Measurements from ENCODE around the gene OCA2.
"Not testable (repeated sequence)": the region's sequence is repeated elsewhere in the genome, so short reads cannot be mapped to it uniquely, and the experiment has no call there.

The OCA2 gene

DNA sequence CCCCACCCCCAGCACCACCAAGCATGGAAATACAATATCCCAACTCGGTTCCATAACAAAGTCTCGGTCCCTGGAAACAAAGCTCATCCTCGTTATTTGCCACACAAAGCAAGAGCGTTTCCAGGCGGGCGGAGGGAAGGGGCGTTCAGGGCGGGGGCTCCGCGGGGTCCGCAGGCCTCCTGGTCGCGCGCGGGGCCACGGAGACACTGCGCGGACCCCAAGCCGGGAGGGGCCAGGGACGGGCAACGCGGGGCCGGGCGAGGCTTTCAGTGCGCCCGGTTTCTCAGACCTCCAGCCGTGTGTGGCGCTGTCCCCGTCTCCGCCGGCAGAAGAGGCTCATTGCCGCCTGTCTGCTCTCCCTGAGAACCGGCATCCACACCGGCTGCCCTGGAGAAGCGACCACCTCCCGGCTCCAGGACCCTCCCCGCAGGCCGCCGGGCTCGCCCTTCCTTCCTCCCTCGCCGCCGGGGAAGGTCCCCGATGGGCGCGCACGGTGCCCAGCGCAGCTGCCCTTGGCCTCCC lies 329.0 kb downstream of the OCA2 start:
- DNase-seq (ENCODE audit: low read depth) = no peak

DNA sequence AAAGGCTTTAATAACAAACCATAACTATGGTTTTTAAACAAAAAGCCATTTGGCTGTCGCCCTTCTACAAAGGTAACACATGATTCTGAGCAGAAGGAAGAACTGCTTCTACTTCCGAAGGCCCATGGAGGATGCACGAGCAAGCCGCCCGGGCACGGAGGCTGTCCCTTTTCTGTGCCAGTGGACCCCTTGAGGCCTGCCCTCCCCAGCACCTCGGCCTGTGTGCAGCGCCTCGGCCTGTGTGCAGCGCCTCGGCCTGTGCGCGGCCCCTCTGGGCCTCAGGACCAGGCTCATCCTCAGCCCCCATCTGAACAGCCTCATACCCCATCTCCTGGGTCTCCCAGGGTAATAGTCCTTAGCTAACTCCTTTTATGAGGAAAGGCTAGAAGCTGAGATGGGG lies 329.5 kb downstream of the OCA2 start:
- no peak for DNase-seq (ENCODE audit: low read depth)

DNA sequence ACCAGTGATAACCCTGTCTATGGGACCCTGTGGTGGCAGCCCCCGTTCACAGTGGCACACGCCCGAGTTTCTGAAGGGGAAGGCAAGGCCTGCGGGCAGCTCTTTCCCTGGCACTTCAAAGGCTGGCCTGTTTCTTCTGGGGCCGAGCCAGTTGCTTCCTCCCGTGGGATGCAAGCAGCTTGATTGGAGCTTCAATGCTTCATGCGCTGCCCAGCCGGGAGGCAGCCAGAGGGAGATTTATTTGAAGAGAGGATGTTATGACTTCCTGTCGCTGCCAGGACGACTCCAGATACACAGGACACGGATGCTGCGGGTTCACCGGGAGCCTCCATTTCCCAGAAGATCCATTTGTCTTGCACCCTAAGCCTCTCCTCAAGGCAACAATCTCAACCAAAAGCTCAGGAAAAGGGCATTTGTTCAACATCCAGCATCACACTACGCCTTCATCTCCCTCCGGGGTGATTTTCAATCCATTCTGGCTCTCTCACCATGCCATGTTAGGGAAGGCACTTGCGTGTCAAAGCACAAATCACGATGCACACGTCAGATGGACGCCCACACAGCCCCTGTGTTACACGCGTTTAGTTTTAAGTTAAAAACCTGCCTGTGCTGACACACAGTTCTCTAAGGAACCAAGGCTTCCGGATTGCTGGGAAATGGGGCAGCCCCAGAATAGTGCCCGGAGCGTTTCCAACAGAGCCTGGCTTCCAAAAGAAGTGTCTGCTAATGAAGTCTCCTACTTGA lies 330.2 kb downstream of the OCA2 start:
- no peak for DNase-seq (ENCODE audit: low read depth)

DNA sequence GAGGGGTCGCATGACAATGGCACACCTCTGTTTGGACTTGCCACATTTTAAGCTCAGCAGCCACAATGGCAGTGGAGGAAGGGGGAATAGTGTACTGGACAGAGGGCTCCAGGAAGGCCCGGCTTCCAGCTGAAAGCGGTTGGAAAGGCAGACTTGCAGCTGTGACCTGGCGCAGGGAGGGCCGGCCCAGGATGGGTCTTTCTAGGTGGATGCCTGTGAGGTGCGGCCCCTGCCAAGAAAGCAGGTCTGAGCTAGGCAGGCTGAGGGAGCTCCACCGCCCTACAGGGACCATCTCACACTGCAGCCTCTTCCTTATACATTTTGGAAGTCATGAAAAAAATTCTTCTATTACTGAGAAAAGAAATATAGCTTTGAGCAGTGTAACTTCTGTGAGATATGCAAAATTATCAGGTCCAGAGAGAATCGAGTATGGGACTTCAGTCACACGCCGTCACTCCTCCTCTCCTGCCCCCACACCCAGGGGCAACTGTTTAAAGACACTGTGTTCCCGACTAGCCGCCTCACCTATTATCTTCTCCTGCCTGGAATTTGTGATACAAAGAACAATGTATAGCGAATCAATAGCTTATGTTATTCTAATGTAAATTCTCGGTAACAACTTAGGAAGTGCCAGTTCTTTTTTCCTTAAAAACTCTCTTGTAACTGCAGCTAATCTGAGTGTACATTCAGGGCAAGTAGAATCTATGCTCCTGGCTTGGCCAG lies 331.0 kb downstream of the OCA2 start:
- DNase-seq (ENCODE audit: low read depth) = no peak

DNA sequence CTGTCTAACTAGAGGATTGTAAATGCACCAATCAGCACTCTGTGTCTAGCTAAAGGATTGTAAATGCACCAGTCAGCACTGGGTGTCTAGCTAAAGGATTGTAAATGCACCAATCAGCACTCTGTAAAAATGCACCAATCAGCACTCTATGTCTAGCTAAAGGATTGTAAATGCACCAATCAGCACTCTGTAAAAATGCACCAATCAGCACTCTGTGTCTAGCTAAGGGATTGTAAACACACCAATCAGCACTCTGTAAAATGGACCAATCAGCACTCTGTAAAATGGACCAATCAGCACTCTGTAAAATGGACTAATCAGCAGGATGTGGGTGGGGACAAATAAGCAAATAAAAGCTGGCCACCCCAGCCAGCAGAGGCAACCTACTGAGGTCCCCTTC lies 331.7 kb downstream of the OCA2 start:
- DNase-seq (ENCODE audit: low read depth) = not testable (repeated sequence)

DNA sequence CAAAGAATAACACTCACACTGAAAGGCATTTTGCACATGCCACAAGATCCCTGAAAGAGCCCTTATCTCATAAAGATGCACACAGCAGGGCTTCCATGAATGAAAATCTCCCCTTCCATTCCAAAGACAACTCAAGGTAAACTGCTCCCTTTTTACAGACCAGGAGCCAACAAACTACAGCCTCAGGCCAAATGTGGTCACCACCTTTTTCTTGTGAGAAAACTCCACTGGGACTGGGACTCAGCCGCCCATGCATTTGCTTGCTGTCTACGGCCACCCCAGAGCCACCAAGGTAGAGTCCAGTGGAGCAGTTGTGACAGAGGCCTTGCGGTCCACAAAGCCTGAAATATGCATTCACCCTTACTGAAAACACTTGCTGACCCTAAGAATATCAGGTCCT lies 334.8 kb downstream of the OCA2 start:
- no peak for DNase-seq (ENCODE audit: low read depth)

DNA sequence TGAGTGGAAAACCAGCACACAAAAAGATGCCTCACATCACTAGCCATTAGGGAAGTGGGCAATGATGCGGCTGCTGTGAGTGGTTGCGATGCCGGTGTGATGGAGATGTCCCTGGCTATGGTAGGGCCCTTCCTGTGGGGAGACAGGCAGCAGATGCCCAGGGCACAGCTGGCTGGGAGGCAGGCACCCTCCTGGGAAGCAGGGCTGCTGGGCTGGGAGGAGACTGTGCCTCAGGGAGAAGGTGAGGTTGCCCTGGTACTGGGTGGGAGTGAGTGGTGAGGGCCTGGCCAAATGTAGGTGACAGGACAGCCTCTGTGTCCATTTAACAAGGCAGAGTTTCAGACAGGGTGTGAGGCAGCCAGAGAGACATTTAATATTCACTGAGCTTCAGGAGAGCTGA lies 335.6 kb downstream of the OCA2 start:
- DNase-seq (ENCODE audit: low read depth) = no peak

DNA sequence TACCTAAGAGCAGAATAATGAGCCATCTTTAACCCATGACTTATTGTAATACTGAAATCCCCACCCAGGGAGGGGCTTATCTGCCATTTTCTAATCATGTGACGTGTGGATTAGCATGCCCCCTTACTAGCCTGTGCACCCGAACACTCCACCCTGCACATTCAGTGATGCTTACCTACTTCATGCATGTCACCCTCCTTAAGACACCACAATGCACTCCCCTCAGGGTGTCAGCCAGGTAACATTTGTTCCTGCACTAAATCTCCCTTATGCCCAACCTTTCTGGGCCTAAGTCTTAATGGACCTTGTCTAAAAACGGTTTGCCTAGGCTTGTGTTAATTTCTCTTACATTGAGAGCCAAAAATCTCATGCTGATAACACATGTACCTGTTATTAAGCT lies 336.6 kb downstream of the OCA2 start:
- DNase-seq (ENCODE audit: low read depth) = no peak

DNA sequence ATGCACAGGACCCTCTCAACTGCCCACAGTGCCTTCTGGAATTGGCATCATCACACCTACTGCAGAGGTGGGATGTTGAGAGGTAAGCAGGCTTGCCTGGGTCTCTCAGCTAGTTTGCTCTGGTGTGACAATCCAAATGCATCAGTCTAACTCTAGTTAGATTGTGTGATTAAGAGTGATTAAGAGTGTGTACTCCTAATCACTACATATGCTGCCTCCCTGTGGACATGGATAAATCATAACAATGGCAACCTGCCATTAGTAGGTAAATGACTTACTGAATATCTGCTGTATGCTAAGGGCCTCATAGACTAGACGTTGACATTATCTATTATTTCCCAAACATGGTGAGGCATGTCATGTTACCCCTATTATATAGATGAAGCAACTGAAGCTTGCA lies 342.1 kb downstream of the OCA2 start:
- DNase-seq (ENCODE audit: low read depth) = no peak

DNA sequence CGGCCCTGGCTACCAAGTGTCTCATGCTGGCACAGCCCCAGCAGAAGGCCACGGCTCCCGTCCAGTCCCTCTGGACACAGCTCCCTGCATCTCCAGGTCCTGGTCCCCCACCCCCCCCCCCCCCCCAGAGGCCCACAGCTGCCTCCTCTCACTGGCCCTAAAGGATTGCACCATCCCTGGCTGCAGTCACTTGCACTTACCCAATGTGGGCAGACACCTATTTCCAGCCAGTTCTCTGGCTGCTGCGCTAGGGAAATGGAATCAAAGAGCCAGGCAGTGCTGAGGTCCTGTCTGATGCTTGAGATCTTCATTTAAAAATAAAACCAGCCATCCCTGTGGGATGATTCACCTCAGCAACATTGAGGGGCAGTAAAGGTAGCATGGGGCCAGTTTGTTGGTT lies 346.4 kb downstream of the OCA2 start:
- no peak for DNase-seq (ENCODE audit: low read depth)

DNA sequence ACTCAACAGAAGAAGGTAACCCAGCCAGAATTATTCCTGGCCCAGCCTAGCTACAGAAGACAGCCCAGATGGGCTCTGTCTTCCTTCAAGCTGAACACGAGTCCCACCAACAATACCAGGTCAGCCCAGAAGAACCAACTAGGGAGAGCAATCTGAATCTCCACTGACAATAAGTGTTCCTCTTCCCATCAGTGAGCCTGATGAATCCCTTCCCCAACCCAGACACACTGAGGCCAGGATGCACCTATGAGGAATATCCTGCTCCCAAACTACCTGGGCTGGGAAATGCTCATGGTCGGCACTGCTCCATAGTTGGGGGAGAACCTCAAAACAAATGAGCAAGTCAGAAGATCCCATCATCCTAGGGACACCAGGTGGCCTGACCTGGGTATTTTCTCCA lies 351.1 kb downstream of the OCA2 start:
- no peak for DNase-seq (ENCODE audit: low read depth)

DNA sequence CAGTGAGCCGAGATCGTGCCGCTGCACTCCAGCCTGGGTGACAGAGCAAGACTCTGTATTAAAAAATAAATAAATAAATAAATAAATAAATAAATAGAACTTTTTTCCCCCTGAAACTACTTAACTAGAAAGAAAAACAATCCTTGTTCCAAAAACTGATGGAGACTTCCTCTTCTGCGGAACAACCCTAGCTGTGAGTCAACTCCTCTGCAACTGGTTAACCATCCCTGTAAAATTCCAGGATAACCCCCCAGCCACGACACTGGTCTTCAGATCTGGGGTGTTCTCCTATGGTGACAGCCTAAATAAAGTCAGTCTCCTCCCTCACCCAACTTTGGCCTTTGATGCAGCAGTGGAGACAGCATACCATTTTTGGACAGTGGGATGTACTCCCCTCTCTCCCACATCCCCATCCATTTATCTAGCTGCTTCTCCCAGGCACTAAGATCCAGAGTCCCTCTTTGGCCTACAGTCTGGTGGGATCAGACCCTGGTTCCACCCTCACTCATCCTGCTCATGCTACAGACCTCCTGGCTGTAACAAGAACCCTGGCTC lies 352.6 kb downstream of the OCA2 start:
- no peak for DNase-seq (ENCODE audit: low read depth)

DNA sequence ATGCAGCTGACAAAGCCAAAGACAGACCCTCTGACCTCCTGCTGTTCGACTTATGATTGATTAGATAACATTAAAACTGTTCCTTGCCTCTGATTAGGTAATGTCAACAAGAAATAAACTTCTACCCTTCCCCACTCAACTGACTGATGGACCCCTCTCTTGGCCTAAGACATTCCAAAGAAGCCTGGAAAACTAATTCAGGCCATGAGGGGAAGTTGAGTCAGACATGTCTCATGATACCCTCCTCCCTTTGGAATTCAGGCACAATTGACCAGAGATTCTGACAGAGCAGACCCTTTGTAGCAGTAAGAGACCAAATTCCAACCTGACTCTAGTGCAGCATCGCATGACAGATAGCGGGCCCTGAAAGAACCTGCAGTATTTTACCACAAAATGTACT lies 354.5 kb downstream of the OCA2 start:
- no peak for DNase-seq (ENCODE audit: low read depth)

DNA sequence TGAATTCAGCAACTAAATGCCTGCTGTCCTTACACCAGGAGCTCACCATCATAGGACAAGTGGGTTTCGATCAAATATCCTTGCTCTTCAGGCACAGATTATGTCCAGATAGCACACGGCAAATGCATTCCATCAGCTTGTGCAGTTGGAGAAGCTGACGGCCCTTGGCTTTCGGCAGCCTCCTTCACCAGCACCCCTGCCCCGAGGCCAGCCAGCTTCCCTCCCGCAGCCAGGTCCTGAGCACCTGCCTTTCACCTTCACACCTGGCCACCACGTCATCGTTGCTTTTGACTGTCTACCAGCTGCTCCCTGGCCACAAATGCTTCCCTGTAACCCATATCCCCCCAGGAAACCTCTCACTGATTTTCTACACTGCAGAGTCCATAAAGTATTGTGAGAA lies 355.5 kb downstream of the OCA2 start:
- no peak for DNase-seq (ENCODE audit: low read depth)

DNA sequence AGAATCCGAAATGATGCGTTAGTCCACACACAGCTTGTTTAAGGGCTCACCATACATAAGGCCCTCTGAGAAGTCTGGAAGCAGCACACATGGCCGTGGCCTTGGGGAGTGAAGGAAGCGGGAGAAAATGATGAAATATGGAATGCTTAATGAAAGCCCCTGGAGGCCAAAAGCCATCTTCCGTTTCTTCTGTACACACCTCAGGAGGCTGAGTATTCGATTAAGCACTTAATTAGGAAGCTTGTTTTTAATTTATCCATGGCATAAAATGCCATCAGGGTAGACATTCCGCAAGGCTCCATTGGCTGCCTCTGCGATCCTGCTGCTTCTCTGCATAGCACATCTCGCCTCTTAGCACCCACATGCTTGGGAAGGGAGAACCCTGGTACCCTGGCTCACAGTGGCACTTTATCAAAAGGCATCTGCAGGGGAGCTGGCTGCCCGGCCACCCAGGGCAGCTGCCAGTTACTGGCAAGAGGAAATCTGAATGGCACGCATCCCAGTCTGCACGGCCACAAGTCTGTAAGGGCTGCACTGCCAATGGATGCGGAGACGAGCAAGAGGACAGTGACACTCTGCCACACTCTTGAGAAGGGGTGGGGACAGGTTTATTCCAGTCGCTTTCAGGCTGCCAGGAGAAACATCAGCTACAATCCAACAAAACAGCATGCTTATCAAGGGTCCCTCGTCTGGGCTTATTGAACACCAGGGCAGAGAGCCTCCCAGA lies 356.2 kb downstream of the OCA2 start:
- DNase-seq (ENCODE audit: low read depth) = no peak

DNA sequence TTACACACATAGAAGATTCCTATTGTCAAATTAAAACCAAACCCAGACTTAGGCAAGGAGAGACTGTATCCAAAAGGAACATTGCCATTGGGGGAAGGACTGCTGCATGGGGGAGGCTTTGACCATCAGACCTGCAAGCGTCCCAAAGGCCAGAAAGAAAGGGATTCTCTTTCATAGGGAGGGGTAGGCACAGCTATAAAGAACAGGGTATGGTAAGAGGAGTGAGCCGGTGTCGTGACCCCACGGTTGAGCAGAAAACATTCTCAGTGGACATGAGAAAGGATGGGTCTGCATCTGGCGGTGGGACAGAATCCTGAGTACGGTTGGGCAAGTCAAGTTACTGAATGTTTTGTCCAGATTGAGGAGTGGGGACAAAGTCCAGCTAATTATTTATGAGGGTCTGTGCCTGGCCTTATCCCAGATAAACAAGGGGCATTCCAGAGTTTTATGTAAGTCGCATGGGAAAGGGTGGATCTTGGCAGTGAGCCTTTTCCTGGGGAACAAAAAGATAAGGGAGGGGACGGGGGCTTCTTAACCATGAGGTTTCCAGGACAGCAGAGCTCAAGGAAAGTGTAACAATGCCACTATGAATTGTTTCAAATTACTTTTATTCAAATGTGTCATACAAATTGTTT lies 357.8 kb downstream of the OCA2 start:
- no peak for DNase-seq (ENCODE audit: low read depth)

DNA sequence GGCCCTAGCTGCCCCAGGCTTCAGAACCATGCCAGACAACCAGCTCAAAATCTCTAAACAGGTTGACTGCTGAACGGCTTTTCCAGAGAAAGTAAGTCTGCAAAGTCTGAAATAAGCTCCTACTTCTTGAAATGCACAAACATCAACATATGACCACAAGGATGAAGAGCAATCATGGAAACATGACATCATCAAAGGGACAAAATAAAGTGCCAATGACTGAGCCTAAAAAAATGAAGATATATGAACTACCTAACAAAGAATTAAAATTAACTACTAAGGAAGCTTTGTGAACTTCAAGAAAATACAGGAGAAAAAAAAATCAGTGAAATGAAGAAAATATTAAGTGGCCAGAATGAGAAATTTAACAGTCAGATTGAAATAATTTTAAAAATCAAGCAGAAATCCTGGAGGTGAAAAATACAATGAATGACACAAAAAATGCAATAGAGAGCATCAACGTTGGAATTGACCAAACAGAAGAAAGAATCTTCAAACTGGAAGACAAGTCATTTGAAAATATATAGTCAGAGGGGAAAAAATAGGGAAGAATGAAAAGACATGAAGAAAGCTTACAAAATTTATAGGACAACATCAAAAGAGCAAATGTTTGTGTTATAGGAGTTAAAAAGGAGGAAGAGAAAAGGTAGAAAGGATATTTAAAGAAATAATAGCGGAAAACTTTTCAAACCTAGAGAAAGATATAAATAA lies 364.2 kb downstream of the OCA2 start:
- DNase-seq (ENCODE audit: low read depth) = no peak

DNA sequence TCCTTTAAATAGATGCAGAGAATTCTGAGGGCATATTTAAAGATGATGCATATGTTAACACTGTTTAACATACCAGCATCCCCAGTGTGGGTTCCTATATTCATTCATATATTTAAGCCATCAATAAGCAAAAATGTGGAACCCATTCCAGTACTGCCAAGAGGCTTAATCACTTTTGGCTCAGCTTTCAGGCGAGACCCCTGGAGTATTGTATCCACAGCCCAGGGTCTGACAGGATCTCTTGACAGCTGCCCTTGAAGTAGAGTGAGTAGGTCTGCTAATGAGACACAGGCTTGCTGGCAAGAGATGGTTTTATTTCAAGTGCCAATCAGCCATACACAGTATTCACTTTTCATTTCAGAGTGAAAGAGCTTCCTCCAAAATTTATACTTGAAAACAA lies 367.3 kb downstream of the OCA2 start:
- DNase-seq (ENCODE audit: low read depth) = no peak

DNA sequence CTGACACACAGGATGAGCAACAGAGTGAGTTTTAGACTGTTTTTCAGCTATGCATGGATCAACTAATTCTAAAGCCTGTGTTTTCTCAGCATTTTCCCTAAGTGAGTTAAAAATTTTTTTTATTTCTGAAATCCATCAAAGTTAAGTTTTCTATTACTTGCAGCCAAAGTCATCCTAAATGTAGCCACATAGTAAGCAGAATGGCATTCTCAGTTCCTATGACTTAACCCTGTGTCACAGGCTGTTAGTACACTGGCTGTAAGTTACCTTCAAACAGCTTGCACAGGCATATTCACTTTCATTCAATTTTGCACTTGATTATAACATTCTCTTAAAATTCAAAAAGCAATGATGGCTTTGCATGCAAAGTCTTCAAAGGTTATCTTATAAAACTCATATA lies 368.2 kb downstream of the OCA2 start:
- DNase-seq (ENCODE audit: low read depth) = no peak

DNA sequence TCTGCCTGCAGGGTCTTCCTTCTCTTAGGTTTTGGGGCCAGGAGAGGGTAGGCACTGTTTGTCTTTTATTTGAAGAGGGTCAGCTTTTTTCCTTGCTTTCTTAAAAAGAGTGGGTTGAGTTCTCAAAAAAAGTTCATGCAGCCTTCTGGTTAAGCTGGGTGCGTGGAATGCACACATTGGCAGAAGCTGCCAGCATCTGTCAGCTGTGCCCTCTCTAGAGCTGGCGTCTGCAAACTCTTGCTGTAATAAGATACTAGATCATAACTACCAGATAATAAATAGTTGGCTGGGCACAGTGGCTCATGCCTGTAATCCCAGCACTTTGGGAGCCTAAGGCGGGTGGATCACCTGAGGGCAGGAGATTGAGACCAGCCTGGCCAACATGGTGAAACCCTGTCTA lies 373.4 kb downstream of the OCA2 start:
- DNase-seq (ENCODE audit: low read depth) = no peak

DNA sequence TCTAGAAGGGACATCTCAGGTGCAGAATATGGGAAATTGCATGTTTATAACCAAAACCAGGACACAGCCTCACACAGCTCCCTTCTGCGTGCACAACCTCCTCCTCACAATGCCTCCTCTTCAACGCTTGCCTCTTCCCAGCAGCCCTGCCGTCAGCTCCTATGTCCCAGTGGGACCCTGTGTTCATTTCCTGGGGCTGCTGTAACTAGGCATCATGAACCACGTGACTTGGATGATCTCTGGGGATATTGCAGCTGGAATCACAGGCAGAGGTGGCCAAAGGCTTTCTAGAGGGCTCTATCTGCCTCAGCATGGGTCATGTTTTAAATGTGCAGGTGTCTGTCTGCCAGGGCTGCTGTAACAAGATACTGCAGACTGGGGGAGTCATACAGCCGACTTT lies 375.3 kb downstream of the OCA2 start:
- DNase-seq (ENCODE audit: low read depth) = no peak

DNA sequence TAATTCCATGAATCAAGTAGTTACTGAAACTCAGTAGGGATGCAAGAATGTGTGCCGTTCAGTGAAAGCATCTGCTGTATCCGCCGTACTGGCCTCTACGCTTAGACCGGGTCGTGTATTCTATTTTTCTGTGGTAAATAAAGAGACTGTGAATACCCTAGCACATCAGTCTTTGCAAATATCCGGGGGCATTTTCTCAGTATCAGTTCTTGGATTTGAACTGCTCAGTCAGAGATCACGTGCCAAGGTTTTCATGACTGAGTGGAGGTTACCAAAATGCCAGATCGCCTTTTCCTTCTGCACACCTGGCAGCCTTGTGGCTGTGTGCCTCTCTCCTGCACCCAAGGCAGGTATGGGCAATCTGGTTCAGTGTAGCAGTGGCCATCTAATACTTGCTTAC lies 377.0 kb downstream of the OCA2 start:
- no peak for DNase-seq (ENCODE audit: low read depth)
